ENCODE results near the gene USH2A.

DNA sequence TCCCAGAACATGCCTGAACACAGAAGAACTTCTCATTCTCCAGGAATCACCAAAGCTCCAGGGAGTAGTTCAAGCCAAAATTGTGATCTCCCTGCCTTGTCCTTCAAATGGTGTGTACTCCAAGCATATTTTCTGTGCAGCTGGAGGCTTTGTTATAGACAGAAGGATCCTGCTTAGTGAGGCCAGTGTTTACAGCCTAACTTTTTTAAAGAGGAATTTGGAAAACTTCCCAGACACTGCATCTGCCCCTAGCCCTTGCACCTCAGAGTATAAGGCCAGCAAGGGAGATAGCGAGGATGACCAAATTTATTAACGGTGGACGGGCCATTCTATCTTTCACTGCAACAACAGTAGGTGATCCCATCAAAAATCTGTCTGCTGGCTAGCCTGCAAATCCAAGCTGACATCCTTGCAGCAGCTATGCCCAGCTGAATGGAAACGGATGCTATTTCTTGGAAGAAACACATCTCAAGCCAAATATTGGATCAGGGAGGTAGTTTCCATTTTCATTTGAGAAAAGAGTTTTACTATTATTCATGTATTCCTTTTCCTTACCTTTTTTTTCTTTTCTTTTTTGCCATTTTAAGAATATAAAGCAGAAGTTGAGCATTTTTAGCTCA, 249.8 kb downstream of the USH2A start:
- TF ChIP-seq, protein P1, sequence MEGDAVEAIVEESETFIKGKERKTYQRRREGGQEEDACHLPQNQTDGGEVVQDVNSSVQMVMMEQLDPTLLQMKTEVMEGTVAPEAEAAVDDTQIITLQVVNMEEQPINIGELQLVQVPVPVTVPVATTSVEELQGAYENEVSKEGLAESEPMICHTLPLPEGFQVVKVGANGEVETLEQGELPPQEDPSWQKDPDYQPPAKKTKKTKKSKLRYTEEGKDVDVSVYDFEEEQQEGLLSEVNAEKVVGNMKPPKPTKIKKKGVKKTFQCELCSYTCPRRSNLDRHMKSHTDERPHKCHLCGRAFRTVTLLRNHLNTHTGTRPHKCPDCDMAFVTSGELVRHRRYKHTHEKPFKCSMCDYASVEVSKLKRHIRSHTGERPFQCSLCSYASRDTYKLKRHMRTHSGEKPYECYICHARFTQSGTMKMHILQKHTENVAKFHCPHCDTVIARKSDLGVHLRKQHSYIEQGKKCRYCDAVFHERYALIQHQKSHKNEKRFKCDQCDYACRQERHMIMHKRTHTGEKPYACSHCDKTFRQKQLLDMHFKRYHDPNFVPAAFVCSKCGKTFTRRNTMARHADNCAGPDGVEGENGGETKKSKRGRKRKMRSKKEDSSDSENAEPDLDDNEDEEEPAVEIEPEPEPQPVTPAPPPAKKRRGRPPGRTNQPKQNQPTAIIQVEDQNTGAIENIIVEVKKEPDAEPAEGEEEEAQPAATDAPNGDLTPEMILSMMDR (IDR thresholded peaks at IDR 0.05), result no peak
- TF ChIP-seq POLR2A (IDR thresholded peaks at IDR 0.05) (no peak), EP300 (IDR thresholded peaks at IDR 0.05) (no peak)
